ENCODE results near the gene UGT1A5.

The UGT1A5 gene

GRCh38 chr2:233754872-233755611 is 42.3 kb downstream of the UGT1A5 start:
- 92% methylated on average over 42 of the region's 44 CpGs for WGBS
- Histone ChIP-seq H3K4ac (ENCODE audit: low read depth in 1 of 2, low read length in 2 of 2) (no peak overlapping the region), H3K4me3 (ENCODE audit: insufficient read depth in 1 of 2, low read depth in 1 of 2, low read length in 2 of 2) (no peak overlapping the region)

GRCh38 chr2:233756429-233757081 is 43.8 kb downstream of the UGT1A5 start:
- DNase-seq, result no peak
- no peak overlapping the region for H3K4me2 ChIP-seq (ENCODE audit: low read length, poor library complexity, severe bottlenecking)
- no peak overlapping the region for H2BK15ac ChIP-seq (ENCODE audit: low read depth, poor library complexity, severe bottlenecking)
- H3K4ac ChIP-seq (ENCODE audit: low read depth in 1 of 2, low read length in 2 of 2), result no peak overlapping the region
- peaks cover 3% of the 10 kb centered on the region for H3K9me3 ChIP-seq (ENCODE audit: control insufficient read depth, low read length)
- no peak overlapping the region for H4K91ac ChIP-seq (ENCODE audit: low read length)
- no peak overlapping the region for H3K9ac ChIP-seq (ENCODE audit: low read length)
- no peak overlapping the region for H3K14ac ChIP-seq (ENCODE audit: low read length in 2 of 2)
- no peak overlapping the region for H2BK120ac ChIP-seq (ENCODE audit: low read depth, low read length)
- H3K18ac ChIP-seq (ENCODE audit: low read depth in 1 of 2, low read length in 2 of 2), result no peak overlapping the region
- no peaks in the 10 kb centered on the region for H3K4me1 ChIP-seq (ENCODE audit: control insufficient read depth, insufficient read depth, low read depth, low read length)
- no peak overlapping the region for H3K23ac ChIP-seq (ENCODE audit: low read length in 2 of 2)
- no peak overlapping the region for H2AFZ ChIP-seq (ENCODE audit: low read depth, low read length)
- no peak overlapping the region for H2AK5ac ChIP-seq (ENCODE audit: low read length, severe bottlenecking)
- no peak overlapping the region for H2BK5ac ChIP-seq (ENCODE audit: low read depth, low read length, poor library complexity, severe bottlenecking)
- no peaks in the 10 kb centered on the region for H3K79me1 ChIP-seq (replicated peaks; ENCODE audit: low read length, poor library complexity, severe bottlenecking)
- H2BK12ac ChIP-seq (ENCODE audit: low read length in 2 of 2), result no peak overlapping the region
- no peak overlapping the region for H3K4me3 ChIP-seq (ENCODE audit: insufficient read depth in 1 of 2, low read depth in 1 of 2, low read length in 2 of 2)
- no peak overlapping the region for H4K8ac ChIP-seq (ENCODE audit: low read length)
- H3K27me3 ChIP-seq (ENCODE audit: control insufficient read depth in 1 of 2, insufficient read depth in 1 of 2, low read length in 2 of 2), result peaks cover 0 to 10% of the 10 kb centered on the region in 2 experiments
- 82% methylated on average over 4 of the region's 7 CpGs for WGBS
- no peak overlapping the region for H3K27ac ChIP-seq (ENCODE audit: low read length, poor library complexity, severe bottlenecking)
- H3K36me3 ChIP-seq (ENCODE audit: control insufficient read depth in 1 of 2, insufficient read depth in 2 of 2, low read depth in 1 of 2, low read length in 2 of 2), result no peaks in the 10 kb centered on the region

More at GRCh38 chr2:233754872-233755611, 42.3 kb downstream of the UGT1A5 start:
- H3K4me1 ChIP-seq (ENCODE audit: control insufficient read depth, insufficient read depth, low read depth, low read length), result no peaks in the 10 kb centered on the region
- no peak overlapping the region for H3K23ac ChIP-seq (ENCODE audit: low read length in 2 of 2)
- no peak overlapping the region for H3K18ac ChIP-seq (ENCODE audit: low read depth in 1 of 2, low read length in 2 of 2)
- H3K27me3 ChIP-seq (ENCODE audit: control insufficient read depth in 1 of 2, insufficient read depth in 1 of 2, low read length in 2 of 2), result peaks cover 0 to 13% of the 10 kb centered on the region in 2 experiments
- no peak for DNase-seq
- H3K4me2 ChIP-seq (ENCODE audit: low read length, poor library complexity, severe bottlenecking), result no peak overlapping the region
- H3K36me3 ChIP-seq (ENCODE audit: control insufficient read depth in 1 of 2, insufficient read depth in 2 of 2, low read depth in 1 of 2, low read length in 2 of 2), result no peaks in the 10 kb centered on the region
- no peak overlapping the region for H4K8ac ChIP-seq (ENCODE audit: low read length)
- no peak overlapping the region for H2AK5ac ChIP-seq (ENCODE audit: low read length, severe bottlenecking)
- no peak overlapping the region for H2BK120ac ChIP-seq (ENCODE audit: low read depth, low read length)
- peaks cover 3% of the 10 kb centered on the region for H3K9me3 ChIP-seq (ENCODE audit: control insufficient read depth, low read length)
- no peak overlapping the region for H2BK5ac ChIP-seq (ENCODE audit: low read depth, low read length, poor library complexity, severe bottlenecking)
- H3K14ac ChIP-seq (ENCODE audit: low read length in 2 of 2), result no peak overlapping the region
- no peak overlapping the region for H2BK12ac ChIP-seq (ENCODE audit: low read length in 2 of 2)
- H3K79me1 ChIP-seq (replicated peaks; ENCODE audit: low read length, poor library complexity, severe bottlenecking), result no peaks in the 10 kb centered on the region
- H4K91ac ChIP-seq (ENCODE audit: low read length), result no peak overlapping the region
- H2AFZ ChIP-seq (ENCODE audit: low read depth, low read length), result no peak overlapping the region
- H3K9ac ChIP-seq (ENCODE audit: low read length), result no peak overlapping the region
- no peak overlapping the region for H3K27ac ChIP-seq (ENCODE audit: low read length, poor library complexity, severe bottlenecking)
- H2BK15ac ChIP-seq (ENCODE audit: low read depth, poor library complexity, severe bottlenecking), result no peak overlapping the region

- Histone ChIP-seq H2BK5ac (ENCODE audit: low read depth, low read length, poor library complexity, severe bottlenecking) (no peak overlapping the region), H3K27me3 (ENCODE audit: control insufficient read depth in 1 of 2, insufficient read depth in 1 of 2, low read length in 2 of 2) (peaks cover 0 to 5% of the 10 kb centered on the region in 2 experiments), H3K4me1 (ENCODE audit: control insufficient read depth, insufficient read depth, low read depth, low read length) (no peaks in the 10 kb centered on the region), H3K79me1 (replicated peaks; ENCODE audit: low read length, poor library complexity, severe bottlenecking) (no peaks in the 10 kb centered on the region), H2BK120ac (ENCODE audit: low read depth, low read length) (no peak overlapping the region), H3K9me3 (ENCODE audit: control insufficient read depth, low read length) (peaks cover 2% of the 10 kb centered on the region), H3K9ac (ENCODE audit: low read length) (no peak overlapping the region), H3K36me3 (ENCODE audit: control insufficient read depth in 1 of 2, insufficient read depth in 2 of 2, low read depth in 1 of 2, low read length in 2 of 2) (no peaks in the 10 kb centered on the region), H2BK15ac (ENCODE audit: low read depth, poor library complexity, severe bottlenecking) (no peak overlapping the region), H3K23ac (ENCODE audit: low read length in 2 of 2) (no peak overlapping the region), H2AFZ (ENCODE audit: low read depth, low read length) (no peak overlapping the region), H4K91ac (ENCODE audit: low read length) (no peak overlapping the region), H3K4ac (ENCODE audit: low read depth in 1 of 2, low read length in 2 of 2) (no peak overlapping the region), H3K18ac (ENCODE audit: low read depth in 1 of 2, low read length in 2 of 2) (no peak overlapping the region), H3K14ac (ENCODE audit: low read length in 2 of 2) (no peak overlapping the region), H3K4me2 (ENCODE audit: low read length, poor library complexity, severe bottlenecking) (no peak overlapping the region), H2AK5ac (ENCODE audit: low read length, severe bottlenecking) (no peak overlapping the region), H4K8ac (ENCODE audit: low read length) (no peak overlapping the region), H3K27ac (ENCODE audit: low read length, poor library complexity, severe bottlenecking) (no peak overlapping the region), H2BK12ac (ENCODE audit: low read length in 2 of 2) (no peak overlapping the region), H3K4me3 (ENCODE audit: insufficient read depth in 1 of 2, low read depth in 1 of 2, low read length in 2 of 2) (no peak overlapping the region)
- DNase-seq, result no peak
Observed at GRCh38 chr2:233758141-233758540, 45.4 kb downstream of the UGT1A5 start.

GRCh38 chr2:233758849-233759248 is 46.1 kb downstream of the UGT1A5 start:
- DNase-seq, result no peak
- H3K4me2 ChIP-seq (ENCODE audit: low read length, poor library complexity, severe bottlenecking), result no peak overlapping the region
- no peak overlapping the region for H3K18ac ChIP-seq (ENCODE audit: low read depth in 1 of 2, low read length in 2 of 2)
- H3K14ac ChIP-seq (ENCODE audit: low read length in 2 of 2), result no peak overlapping the region
- H3K36me3 ChIP-seq (ENCODE audit: control insufficient read depth in 1 of 2, insufficient read depth in 2 of 2, low read depth in 1 of 2, low read length in 2 of 2), result no peaks in the 10 kb centered on the region
- peaks cover 0 to 4% of the 10 kb centered on the region in 2 experiments for H3K27me3 ChIP-seq (ENCODE audit: control insufficient read depth in 1 of 2, insufficient read depth in 1 of 2, low read length in 2 of 2)
- no peak overlapping the region for H4K8ac ChIP-seq (ENCODE audit: low read length)
- H3K79me1 ChIP-seq (replicated peaks; ENCODE audit: low read length, poor library complexity, severe bottlenecking), result no peaks in the 10 kb centered on the region
- H3K4ac ChIP-seq (ENCODE audit: low read depth in 1 of 2, low read length in 2 of 2), result no peak overlapping the region
- no peak overlapping the region for H4K91ac ChIP-seq (ENCODE audit: low read length)
- H3K9me3 ChIP-seq (ENCODE audit: control insufficient read depth, low read length), result no peaks in the 10 kb centered on the region
- H3K4me1 ChIP-seq (ENCODE audit: control insufficient read depth, insufficient read depth, low read depth, low read length), result no peaks in the 10 kb centered on the region
- H2BK12ac ChIP-seq (ENCODE audit: low read length in 2 of 2), result no peak overlapping the region
- no peak overlapping the region for H2BK15ac ChIP-seq (ENCODE audit: low read depth, poor library complexity, severe bottlenecking)
- no peak overlapping the region for H3K4me3 ChIP-seq (ENCODE audit: insufficient read depth in 1 of 2, low read depth in 1 of 2, low read length in 2 of 2)
- H2BK5ac ChIP-seq (ENCODE audit: low read depth, low read length, poor library complexity, severe bottlenecking), result no peak overlapping the region
- H2AK5ac ChIP-seq (ENCODE audit: low read length, severe bottlenecking), result no peak overlapping the region
- no peak overlapping the region for H3K27ac ChIP-seq (ENCODE audit: low read length, poor library complexity, severe bottlenecking)
- no peak overlapping the region for H3K23ac ChIP-seq (ENCODE audit: low read length in 2 of 2)
- no peak overlapping the region for H2AFZ ChIP-seq (ENCODE audit: low read depth, low read length)
- H3K9ac ChIP-seq (ENCODE audit: low read length), result no peak overlapping the region
- WGBS, result 91% methylated on average over 2 of the region's 2 CpGs
- H2BK120ac ChIP-seq (ENCODE audit: low read depth, low read length), result no peak overlapping the region
